Measurements from ENCODE around the gene ITPKB. TPM values are rescaled to one million over a fixed set of nuclear protein-coding genes. Genes with fewer than 3 reads are reported as not detected.

ITPKB gene
- total RNA-seq, 1 donor from 2014 or later: 13.7 TPM

DNA sequence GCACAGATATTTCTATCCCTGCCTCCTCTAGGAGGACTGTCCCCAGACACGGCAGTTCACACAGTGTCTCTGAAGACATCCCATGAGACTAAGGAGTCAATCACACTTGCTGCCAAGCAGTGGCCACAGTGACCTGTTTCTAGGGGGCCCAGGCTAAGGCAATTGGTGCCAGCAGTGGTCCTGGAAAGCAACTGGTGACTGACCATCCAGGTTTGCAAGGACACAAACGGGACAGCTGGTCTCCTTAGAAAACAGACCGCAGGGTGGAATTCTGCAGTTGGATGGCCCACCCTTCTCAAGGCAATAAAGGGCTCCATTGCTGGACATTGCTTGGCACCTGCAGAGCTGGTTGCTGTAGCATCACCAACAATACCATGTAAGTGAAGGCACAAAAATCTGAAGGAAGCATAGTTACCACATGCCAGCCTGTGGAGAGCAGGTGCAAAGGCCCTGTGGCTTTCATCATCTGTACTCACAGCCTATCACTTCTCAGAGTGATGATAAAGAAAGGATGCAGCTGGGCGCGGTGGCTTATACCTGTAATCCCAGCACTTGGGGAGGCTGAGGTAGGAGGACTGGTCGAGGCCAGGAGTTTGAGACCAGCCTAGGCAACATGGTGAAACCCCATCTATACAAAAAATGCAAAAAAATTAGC lies 109.1 kb downstream of the ITPKB start:
- no peaks in the 10 kb centered on the region for H3K9me3 Mint-ChIP-seq
- H3K36me3 Mint-ChIP-seq (ENCODE audit: low read depth): no peaks in the 10 kb centered on the region
- DNase-seq (ENCODE audit: low read depth, low spot score): no peak
- H3K4me3 Mint-ChIP-seq: no peak overlapping the region
- no peaks in the 10 kb centered on the region for H3K27me3 Mint-ChIP-seq (ENCODE audit: low read depth)
- TF ChIP-seq, protein P1, sequence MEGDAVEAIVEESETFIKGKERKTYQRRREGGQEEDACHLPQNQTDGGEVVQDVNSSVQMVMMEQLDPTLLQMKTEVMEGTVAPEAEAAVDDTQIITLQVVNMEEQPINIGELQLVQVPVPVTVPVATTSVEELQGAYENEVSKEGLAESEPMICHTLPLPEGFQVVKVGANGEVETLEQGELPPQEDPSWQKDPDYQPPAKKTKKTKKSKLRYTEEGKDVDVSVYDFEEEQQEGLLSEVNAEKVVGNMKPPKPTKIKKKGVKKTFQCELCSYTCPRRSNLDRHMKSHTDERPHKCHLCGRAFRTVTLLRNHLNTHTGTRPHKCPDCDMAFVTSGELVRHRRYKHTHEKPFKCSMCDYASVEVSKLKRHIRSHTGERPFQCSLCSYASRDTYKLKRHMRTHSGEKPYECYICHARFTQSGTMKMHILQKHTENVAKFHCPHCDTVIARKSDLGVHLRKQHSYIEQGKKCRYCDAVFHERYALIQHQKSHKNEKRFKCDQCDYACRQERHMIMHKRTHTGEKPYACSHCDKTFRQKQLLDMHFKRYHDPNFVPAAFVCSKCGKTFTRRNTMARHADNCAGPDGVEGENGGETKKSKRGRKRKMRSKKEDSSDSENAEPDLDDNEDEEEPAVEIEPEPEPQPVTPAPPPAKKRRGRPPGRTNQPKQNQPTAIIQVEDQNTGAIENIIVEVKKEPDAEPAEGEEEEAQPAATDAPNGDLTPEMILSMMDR (conservative IDR thresholded peaks at IDR 0.05): no peak
- peaks cover 31% of the 10 kb centered on the region for H3K4me1 Mint-ChIP-seq
- H3K27ac Mint-ChIP-seq (ENCODE audit: unreplicated experiment): no peak overlapping the region

DNA sequence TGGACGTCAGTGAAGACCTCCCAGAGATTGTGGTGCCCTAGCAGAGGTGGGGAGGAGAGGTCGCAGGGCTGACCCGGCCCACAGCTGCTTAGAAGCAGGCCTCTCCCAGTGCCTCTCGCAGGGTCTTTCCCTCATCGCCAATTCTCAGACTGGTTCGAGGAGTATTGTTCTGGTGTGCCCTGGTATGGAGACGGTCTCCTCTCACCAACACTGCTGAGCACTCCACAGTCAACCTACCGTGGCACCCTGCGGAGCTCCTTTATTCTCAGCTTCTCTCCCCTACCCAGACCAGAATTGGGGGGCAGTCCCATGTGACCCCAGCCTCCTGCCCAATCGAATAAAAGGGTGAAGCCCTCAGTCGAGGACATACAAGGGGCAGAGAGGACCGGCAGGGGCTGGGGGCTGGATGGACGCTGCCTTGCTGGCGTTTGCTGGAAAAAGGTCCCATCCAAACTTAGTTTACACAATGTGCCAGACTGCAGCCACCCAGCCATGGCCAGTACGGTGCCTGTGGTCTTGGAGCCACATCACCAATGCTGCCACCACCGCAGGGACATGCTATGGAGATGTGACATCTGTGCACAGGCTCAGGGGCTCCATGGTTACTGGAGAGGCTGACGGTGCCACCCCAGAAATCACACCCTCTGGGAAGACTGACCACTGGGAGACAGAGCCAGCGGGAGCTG lies 109.7 kb downstream of the ITPKB start:
- no peak overlapping the region for H3K27ac Mint-ChIP-seq (ENCODE audit: unreplicated experiment)
- no peaks in the 10 kb centered on the region for H3K9me3 Mint-ChIP-seq
- peaks cover 28% of the 10 kb centered on the region for H3K4me1 Mint-ChIP-seq
- TF ChIP-seq, protein P1 (conservative IDR thresholded peaks at IDR 0.05): no peak
- DNase-seq (ENCODE audit: low read depth, low spot score): no peak
- no peaks in the 10 kb centered on the region for H3K36me3 Mint-ChIP-seq (ENCODE audit: low read depth)
- no peaks in the 10 kb centered on the region for H3K27me3 Mint-ChIP-seq (ENCODE audit: low read depth)
- no peak overlapping the region for H3K4me3 Mint-ChIP-seq

DNA sequence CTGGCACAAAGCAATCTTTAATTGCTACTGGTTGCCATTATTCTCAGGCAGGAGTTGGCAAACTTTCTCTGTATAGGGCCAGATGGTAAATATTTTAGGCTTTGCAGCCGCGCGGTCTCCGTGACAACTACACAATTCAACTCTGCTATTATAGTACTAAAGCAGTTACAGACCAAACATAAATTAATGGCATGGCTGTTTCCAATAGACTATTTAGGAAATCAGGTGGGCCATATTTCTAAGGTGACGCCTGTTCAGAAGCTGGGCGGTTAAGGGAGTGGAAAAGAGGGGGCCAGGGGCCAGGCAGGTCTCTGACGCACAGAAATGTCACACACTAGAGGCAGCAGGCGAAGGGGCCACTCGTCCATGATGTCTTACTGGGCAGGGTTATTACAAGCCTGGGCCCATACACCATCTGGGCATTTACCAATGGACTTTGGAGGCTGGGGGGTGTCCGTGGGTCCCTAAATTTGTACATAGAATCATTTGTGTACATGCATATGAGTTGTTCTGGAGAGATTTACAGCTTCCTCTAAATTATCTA lies 110.4 kb downstream of the ITPKB start:
- H3K9me3 Mint-ChIP-seq: no peaks in the 10 kb centered on the region
- no peak overlapping the region for H3K4me3 Mint-ChIP-seq
- H3K4me1 Mint-ChIP-seq: peaks cover 26% of the 10 kb centered on the region
- H3K27me3 Mint-ChIP-seq (ENCODE audit: low read depth): no peaks in the 10 kb centered on the region
- TF ChIP-seq, protein P1 (conservative IDR thresholded peaks at IDR 0.05): no peak
- no peak overlapping the region for H3K27ac Mint-ChIP-seq (ENCODE audit: unreplicated experiment)
- no peak for DNase-seq (ENCODE audit: low read depth, low spot score)
- no peaks in the 10 kb centered on the region for H3K36me3 Mint-ChIP-seq (ENCODE audit: low read depth)

DNA sequence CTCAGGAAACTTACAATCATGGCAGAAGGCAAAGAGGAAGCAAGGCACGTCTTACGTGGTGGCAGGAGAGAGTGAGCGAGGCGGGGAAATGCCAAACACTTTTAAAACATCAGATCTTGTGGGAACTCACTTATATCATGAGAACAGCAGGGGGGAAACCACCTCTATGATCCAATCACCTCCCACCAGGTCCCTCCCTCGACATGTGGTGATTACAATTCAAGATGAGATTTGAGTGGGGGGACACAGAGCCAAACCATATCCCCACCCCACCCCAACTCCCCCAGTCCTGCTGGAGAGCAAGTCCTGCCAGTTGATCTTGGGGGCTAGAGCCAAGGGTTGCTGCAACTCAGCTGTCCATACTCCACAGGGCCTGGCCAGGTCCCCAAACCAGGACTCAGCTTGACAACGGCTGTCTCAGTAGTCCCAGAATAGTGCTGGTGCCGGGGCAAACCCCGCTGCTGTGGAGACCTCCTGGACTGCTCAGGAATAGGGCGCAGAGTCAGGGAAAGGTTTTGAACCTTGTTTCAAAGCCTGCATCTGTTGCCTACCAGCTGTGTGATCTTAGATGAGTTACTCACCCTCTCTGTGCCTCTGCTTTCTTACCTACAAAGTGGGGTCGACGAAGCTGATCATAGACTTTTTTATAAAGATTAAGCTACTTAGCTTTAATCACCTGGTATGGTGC lies 111.0 kb downstream of the ITPKB start:
- no peak overlapping the region for H3K27ac Mint-ChIP-seq (ENCODE audit: unreplicated experiment)
- TF ChIP-seq, protein P1 (conservative IDR thresholded peaks at IDR 0.05): no peak
- no peak for DNase-seq (ENCODE audit: low read depth, low spot score)
- no peak overlapping the region for H3K4me3 Mint-ChIP-seq
- no peaks in the 10 kb centered on the region for H3K9me3 Mint-ChIP-seq
- H3K4me1 Mint-ChIP-seq: peaks cover 26% of the 10 kb centered on the region
- H3K27me3 Mint-ChIP-seq (ENCODE audit: low read depth): no peaks in the 10 kb centered on the region
- no peaks in the 10 kb centered on the region for H3K36me3 Mint-ChIP-seq (ENCODE audit: low read depth)

DNA sequence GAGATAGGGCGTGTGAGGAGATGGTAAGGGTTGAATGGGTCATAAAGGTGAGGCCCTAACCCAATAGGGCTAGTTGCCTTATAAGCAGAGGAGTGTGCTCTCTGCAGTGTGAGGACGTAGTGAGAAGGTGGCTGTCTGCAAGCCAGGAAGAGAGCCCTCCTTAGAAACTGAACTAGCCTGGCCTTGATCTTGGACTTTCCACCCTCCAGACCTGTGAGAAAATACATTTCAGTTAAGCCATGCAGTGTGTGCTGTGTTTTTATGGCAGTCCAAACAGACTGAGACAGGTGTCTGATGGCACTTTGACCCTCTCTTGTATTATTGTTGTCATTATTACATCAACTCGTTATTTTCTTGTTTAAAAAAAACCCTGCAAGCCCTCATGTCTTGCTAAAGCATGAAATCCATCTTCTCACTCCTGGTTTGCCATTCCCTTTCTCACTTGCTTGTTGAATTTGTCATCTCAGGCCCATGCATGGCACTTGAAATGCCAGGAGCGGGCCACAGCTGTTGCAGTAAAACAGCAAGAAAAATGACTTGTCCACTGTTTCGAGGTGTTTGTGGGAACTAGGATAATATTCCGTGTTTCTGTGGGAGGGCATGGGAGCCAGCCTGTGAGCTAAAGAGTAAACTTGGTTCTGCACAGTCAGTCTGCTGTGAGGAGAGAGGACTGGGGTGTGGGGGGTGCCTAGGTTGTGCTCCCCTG lies 111.9 kb downstream of the ITPKB start:
- H3K4me1 Mint-ChIP-seq: peaks cover 21% of the 10 kb centered on the region
- H3K9me3 Mint-ChIP-seq: no peaks in the 10 kb centered on the region
- TF ChIP-seq, protein P1 (conservative IDR thresholded peaks at IDR 0.05): no peak
- no peak overlapping the region for H3K4me3 Mint-ChIP-seq
- no peak for DNase-seq (ENCODE audit: low read depth, low spot score)
- no peak overlapping the region for H3K27ac Mint-ChIP-seq (ENCODE audit: unreplicated experiment)
- no peaks in the 10 kb centered on the region for H3K27me3 Mint-ChIP-seq (ENCODE audit: low read depth)
- H3K36me3 Mint-ChIP-seq (ENCODE audit: low read depth): no peaks in the 10 kb centered on the region
